ENCODE data around the gene HMCN1.

Gene HMCN1

GRCh38 chr1:185957441-185958363 is 223.5 kb downstream of the HMCN1 start:
- no peak for FAIRE-seq
- DNase-seq (ENCODE audit: low spot score): no peak

- DNase-seq (ENCODE audit: low spot score): no peak
- FAIRE-seq: no peak
These were observed 226.5 kb downstream of the HMCN1 start for GRCh38 chr1:185960422-185961321.

- DNase-seq (ENCODE audit: low spot score) (no peak), FAIRE-seq (no peak)
These were observed 227.5 kb downstream of the HMCN1 start for GRCh38 chr1:185961664-185962063.

DNA sequence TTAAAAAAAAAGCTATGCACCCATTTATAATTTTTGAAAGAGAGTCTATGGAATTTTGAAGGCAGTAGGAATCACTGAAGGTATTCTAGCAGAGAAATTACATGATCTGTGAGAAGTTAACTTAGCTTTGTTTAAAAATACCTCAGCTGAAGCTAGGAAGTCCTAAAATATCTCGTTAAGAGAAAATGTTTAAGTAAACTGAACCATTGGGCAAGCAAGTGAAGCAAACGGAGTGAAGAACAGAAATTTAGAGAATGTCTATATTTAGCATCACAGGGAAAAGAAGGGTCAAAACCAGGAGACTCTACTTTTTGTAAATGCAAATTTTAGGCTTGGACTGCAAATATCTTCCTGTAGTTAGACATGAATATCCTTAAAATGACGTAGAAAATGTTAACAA is 230.8 kb downstream of the HMCN1 start:
- DNase-seq (ENCODE audit: low spot score) (no peak), FAIRE-seq (no peak)

- no peak for FAIRE-seq
- no peak for DNase-seq (ENCODE audit: low spot score)
These were observed 231.7 kb downstream of the HMCN1 start for GRCh38 chr1:185965870-185966269.

DNA sequence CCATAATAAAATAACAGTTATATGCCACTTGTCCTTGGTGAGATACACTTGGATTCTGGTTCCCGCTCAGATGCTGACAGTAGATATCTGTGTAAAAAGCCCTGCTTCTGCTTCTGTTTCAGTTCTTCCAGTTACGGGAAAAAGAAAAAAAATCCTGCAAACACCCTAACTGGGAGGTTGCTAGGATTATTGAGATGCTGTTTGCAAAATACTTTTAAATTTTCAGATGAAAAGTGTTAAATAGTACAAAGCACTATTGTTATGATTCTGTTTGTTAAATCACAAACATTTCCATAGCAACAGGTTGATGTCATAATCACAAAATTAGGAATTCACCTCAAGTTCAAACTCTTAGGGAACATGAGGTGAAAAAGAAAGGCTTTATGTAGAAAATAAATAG is 232.3 kb downstream of the HMCN1 start:
- DNase-seq (ENCODE audit: low spot score) (no peak), FAIRE-seq (no peak)

GRCh38 chr1:185969028-185969427 is 234.8 kb downstream of the HMCN1 start:
- DNase-seq (ENCODE audit: low spot score): no peak
- FAIRE-seq: no peak

GRCh38 chr1:185969524-185969991 is 235.4 kb downstream of the HMCN1 start:
- FAIRE-seq (no peak), DNase-seq (ENCODE audit: low spot score) (no peak)

DNA sequence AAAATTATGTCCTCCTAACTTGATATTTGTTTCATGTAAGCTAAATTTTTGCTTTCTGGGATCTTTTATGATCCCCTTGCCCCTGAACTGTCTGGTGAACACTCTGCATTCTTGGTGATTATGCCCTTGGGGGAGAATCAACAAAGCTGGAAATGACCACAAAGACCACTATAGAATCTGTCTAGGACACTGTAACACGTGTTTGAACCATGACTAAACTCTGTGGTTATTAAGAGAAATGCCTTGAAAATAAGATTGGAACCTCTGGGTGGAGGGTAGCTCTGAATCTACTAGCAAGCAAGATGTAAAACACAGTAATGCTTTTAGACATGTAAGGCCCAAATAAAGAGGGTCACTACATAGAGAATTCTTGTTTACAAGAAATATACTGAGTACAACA is 237.5 kb downstream of the HMCN1 start:
- DNase-seq (ENCODE audit: low spot score): peak; percentile 37
- no peak for FAIRE-seq

DNA sequence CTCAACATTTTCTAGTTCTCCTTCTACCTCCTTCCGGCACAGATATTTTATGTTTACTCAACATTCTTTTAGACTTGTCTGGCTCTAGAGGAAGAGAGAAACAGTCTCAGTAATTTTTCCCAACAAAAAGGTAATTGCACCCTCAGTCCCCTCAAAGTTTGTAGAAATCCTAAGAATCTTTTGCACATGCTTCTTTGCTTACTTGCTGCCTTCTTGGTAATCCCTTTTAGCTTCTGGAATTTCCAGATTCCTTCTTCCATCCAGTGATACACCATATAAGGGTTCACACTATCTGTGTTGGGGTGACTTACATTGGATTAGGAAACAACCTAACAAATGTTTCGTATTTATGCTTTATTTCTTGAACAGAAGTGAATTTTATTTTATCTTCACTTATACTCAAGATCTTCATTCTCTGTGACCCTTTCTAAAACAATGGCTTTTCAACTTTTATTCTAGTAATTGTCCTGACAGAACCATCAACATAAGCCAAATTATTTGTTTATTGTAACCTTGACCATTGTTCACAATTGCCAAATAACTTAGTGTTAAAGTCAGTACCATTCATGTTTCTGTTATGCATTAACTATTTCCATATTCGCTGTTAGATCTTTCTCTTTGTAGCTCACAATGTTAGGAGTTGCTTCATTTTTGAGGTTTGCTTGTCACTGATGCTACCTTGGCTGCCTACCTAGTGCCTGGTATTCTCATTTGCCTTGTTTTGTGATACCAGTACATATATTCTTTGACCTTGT is 238.1 kb downstream of the HMCN1 start:
- DNase-seq (ENCODE audit: low spot score) (no peak), FAIRE-seq (no peak)

- DNase-seq (ENCODE audit: low spot score): peak; percentile 39
- no peak for FAIRE-seq
These were observed 239.5 kb downstream of the HMCN1 start for GRCh38 chr1:185973645-185974044.

DNA sequence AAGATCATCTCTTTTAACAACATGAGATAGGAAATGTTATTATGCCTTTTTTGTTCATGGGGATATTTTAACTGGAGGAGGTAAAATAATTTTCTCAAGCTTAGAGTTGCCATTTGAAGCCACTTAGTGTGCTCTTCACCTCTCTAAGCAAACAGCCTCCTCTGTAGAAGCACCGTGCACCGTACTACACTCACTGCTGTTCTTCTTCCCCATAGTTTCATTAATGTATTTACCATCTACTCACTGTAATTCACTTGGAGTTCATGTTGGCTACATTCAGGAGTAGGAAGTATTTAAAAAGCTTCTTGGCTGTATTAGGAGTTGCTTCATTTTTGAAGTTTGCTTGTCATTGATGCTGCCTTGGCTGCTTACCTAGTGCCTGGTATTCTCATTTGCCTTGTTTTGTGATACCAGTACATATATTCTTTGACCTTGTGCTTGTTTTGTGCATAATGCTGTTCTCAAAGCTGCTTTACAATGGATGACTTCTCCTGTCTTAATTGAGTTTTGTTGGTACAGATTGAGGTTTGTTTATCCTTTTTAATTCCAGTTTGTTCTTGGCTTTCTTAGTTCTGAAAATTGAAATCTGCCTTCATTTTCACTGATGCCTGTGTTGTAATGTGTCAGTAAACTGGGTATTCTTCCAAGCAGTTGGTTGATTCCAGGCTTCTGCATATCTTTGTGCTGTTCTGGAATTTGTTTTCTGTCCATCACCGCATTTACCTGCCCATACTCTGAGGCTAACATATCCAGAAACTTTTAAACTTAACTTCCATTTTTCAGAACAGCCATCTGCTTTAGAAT is 240.4 kb downstream of the HMCN1 start:
- FAIRE-seq: peak; percentile 77

DNA sequence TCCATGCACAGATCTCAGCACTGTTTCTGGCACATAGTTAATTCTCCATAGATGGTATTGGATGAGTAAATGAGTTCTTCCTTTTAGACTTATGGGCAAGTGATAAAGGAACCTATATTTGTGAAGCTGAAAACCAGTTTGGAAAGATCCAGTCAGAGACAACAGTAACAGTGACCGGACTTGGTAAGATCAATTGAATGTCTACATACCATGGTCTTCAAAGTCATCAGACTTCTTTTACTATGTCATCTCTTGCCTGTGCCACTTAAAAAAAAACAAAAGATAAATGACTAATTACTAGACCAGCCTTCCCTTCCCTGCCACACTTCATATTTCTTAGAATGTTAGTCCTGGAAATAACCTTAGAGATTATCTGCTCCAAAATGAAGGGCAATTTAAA is 246.7 kb downstream of the HMCN1 start:
- DNase-seq (ENCODE audit: low spot score): no peak
- FAIRE-seq: no peak

More for the DNA sequence above, 240.4 kb downstream of the HMCN1 start:
- DNase-seq (ENCODE audit: low spot score): no peak

- FAIRE-seq (no peak), DNase-seq (ENCODE audit: low spot score) (no peak)
These were observed 250.1 kb downstream of the HMCN1 start for GRCh38 chr1:185984113-185984836.

GRCh38 chr1:185987611-185988321 is 253.6 kb downstream of the HMCN1 start:
- no peak for DNase-seq (ENCODE audit: low spot score)
- FAIRE-seq: no peak

DNA sequence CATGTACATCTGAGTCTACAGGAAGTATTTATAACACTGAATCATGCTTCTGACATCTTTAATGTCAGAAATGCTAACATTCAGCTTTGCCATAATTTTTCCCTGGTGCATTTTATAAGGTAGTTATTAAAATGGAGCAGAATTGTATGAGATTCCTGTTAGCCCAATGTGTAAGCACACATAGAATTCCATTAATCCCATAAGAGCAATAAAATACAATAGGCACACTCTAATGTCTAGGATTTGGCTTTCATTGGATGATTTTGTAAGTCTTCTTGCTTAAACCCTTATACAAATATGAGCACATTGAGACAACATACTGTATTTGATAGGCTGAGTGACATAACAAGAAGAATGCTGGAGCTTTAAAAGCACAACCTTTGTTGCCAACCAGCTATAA is 256.4 kb downstream of the HMCN1 start:
- DNase-seq (ENCODE audit: low spot score): no peak

DNA sequence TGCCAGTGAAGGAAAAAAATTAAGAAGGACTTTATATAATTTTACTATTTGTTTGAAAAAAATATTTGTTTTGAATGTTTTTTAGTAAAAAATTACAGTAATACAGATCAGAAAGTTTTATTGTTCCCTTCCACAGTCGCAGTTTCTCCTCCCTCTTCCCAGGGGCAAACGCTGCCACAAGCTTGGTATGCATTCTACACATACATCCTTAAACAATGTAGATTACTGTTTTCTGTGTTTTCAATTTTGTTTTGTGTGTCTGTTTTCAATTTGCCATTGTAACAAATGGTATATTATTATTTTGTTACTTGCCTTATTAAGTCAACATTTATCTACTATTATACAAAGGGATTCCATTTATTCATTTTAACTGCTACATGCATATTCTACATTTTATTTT is 257.1 kb downstream of the HMCN1 start:
- no peak for DNase-seq (ENCODE audit: low spot score)
- FAIRE-seq: no peak

More for the DNA sequence above, 256.4 kb downstream of the HMCN1 start:
- FAIRE-seq: no peak

DNA sequence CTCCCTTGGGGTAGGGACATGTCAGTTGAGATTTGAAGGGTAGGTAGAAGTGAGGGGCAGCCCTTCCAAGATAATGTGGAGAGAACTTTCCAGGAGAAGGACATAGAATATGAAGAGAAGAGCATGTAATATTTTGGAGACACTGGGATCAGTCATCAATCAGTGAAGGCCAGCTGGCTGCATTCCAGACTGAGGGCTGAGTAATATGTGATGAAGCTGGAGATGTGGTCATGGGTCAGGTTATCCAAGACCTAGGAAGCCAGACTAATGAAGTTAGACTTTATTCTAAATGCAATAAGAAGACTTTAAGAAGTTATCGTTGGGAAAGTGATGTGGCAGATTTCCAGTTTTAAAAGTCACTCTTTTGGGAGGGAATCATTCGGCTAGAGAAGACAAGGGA is 262.0 kb downstream of the HMCN1 start:
- peak; percentile 65 for DNase-seq (ENCODE audit: low spot score)
- no peak for FAIRE-seq

GRCh38 chr1:185998391-185998790 is 264.2 kb downstream of the HMCN1 start:
- no peak for FAIRE-seq
- DNase-seq (ENCODE audit: low spot score): no peak

All from urothelium cell line (cell line).